HG02943 (cell line): ENCODE measurements around the gene VDR.
A peak's percentile ranks its signal among the peaks of the same experiment; 100 is the strongest.

Experiments
- ATAC-seq: cut with Tn5 transposase; IDR thresholded peaks from one replicate; pipeline ENCODE4 v1.9.1; 2021; ENCODE audit warnings: mild to moderate bottlenecking, low read depth, moderate library complexity; ENCODE audit not compliant: unreplicated experiment

Gene VDR

DNA sequence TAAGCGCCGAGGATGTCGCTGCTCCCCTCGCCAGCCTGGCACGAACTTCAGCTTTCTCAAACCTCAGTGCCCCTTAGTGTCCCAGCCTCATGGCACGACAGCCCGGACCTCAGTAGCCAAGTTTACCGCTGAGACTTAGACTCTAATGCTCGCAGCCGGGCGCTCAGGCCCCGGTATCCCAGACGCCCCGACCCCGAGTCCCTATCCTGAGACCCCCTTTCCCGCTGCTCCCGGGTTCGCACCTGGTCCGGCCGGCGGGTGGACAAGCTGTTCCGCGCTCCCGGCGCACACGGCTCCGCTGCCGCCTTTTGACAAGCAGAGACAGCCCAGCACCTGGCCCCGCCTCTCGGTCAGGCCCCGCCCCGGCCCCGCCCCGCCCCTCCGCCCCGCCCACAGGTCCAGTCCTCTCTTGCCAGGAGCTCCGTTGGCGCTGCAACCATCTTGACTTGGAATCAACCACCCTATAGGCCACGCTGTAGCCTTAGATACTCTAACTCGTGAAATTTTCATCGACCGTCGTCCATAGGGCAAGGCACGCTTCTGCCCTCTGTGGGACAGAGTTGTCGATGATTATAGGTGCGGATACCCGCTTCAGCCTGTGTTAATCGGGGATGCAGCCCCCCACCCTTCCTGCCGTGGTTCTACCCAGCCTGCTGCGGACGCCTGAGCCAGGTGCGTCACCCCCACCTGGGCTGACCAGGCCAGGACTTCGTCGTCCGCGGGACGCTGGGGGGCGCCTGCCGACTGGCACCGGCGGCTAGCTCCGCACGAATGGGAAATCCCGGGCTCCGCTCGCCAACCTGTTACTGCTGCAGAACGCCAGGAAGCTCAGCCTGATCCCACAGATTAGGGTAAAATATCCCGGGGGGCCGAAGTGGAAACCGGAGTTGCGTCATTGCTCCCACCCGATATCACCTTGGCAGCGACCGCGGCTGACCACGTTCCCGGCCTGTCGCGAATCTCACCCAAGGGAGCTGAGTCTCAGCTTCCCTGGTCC is at the start of gene VDR:
Gene VDR, minus strand, starts transcription at position 282 of the 997 bp plus-strand sequence. CDS start 25,881 bp downstream, outside the sequence.
- peak; percentile 64 for ATAC-seq

DNA sequence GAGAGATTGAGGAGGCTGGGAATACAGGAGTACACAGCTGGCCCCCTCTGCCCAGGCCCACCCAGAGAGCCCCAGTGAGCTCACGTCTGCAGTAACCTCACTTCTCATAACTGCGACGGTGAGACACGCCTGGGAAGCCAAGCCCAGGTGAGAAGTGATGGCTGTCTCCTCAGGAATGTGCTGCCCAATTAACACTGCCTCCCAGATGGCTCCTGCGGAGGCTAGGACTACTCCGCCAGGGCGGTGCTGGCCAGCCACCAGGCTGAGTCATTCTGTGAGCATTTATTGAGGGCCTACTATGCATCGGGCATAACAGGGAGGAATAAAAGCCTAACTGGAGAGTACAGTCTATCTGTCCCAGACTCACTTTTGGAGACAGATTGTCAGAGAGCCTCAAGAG is 49.3 kb upstream of the VDR start:
- no peak for ATAC-seq

DNA sequence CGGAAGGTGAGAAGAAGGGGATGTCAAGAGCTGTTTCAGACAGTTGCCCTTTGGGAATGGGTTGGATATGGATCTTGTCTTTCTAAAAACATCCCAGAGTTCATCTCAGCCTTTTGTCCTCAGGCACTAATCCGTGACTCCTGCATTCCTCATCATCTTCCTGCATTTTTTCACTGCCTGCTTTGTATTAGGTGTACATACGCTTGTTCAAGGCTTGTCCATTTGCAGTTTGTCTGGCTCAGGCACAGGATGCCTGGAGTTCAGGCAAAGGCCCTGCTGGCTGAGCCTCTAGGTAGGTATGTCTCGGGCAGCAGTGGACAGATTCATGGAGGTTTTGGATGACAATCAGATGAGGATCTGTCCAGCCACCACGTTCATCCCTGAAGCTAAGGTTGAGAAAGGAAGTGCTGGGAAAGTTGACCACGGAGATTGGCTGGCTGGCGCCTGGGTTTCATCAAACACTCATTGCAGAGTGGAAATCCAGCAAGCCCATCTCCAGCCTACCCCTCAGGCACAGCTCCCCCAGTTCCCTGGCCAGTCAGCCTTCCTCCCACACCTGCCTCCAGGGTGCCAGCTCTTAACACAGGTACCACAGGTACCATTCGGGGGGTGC is 46.2 kb upstream of the VDR start:
- ATAC-seq: no peak

DNA sequence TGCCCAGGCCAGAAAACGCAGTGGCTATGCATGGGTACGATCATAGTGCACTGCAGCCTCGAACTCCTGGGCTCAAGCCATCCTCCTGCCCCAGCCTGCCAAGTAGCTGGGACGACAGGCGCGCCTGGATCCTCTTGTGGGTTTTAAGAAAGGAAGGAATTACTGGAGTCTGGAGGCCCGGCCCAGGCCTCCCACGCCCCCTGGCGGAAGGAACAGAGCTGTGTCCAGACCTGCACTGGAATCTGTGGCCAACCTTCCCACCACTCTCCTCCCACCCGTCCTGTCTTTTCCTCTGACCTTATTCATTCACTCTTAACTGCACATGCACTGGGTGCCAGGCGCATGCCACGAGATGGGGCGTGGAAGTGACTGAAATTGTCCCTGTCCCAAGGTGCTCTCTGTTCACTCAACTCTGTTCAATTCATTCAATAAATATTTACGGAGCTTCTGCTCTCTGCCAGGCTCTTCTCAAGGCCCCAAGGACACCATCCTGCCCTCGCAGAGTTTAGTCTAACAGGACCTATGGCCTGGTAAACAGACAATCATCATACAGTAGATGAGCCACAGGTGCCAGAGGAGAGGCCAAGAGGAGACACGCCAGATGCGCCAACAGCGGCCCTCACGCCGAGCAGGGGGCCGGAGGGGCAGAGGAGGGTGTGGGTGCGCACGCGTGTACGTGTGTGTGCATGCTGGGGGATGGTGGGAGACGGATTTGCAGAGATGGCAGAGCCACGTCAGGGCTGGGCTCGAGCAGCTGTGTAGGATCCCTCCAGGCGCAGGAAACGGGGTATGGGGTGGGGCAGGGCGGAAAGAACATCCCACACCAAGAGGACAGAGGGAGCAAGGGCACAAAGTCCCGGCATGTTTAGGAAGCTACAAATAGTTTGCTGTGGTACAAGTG is 44.9 kb upstream of the VDR start:
- no peak for ATAC-seq

DNA sequence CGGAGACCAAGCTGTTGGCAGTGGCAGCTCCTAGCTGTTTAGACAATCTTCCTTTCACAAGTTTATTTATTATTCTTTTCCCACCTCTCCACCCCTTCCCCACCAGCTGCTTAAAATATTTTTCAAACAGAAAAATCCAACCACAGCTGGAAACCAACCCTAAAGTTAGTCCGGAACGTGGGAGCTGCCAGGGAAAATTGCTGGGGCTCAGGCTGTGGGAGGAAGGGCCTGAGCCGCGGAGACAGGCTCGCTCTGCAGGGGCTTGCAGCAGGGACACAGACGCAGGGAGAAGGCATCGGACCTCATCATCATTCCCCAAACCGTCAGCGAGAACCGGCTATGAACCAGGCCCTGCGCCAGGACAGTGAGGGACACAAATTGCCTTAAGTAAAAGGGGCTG is 42.5 kb upstream of the VDR start:
- no peak for ATAC-seq

DNA sequence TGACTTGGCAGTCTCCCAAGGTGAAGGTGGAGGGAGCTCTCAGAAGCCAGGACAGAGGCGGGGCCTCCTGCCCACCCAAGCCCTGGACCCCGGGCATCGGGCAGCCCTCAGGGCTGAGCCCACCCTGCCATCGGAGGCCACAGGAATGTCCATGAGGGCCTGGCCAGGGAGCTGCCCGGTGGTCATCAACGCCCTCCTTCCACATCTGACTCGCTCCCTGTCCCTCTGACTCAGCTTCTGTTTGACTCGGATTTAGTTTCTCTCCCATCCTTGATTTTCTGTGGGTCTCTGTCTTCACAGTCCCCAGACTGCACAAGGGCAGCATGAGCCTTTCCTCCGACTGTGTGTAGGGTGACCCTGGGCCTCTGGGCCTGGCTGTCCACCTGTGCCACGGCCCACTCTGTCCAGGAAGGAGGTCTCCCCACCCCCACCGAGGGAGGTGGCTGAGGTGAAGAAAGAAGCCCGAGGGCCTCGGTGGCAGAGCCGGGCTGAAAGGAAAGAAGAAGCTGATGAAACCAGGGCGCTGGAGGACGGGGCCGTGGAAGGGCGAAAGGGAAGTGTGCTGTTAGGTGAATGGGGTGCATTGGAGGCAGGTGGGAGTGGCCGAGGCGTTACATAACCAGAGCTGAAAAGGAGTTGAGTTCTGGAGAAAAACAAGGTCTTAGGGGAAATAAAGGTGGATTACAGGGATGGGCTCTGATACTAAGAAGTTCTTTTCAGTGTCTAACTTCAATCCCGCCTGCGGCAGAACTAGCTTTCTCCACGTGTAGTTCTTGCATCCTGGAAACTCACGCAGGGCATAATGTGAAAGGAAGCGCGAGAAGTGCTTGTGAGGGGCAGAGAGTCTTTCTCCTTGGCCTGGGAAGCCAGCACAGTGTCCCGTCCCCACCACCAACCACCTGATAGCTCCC is 41.9 kb upstream of the VDR start:
- no peak for ATAC-seq

DNA sequence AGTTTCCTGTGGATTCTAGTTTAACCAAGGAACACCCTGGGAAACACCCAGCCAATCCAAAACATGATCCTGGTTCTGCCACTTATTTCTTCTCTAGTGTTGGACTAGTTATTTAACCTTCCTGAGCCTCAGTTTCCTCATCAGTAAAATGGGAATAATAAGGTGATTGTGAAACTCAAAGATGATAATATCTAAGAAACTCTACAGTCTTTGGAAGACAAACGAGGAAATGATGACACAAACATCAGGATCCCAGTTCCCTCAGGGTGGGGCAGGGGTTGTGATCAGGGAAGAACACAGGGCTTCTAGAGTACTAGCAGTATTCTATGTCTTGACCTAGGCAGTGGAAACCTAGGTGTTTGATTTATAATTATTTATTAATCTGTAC is 40.5 kb upstream of the VDR start:
- no peak for ATAC-seq

DNA sequence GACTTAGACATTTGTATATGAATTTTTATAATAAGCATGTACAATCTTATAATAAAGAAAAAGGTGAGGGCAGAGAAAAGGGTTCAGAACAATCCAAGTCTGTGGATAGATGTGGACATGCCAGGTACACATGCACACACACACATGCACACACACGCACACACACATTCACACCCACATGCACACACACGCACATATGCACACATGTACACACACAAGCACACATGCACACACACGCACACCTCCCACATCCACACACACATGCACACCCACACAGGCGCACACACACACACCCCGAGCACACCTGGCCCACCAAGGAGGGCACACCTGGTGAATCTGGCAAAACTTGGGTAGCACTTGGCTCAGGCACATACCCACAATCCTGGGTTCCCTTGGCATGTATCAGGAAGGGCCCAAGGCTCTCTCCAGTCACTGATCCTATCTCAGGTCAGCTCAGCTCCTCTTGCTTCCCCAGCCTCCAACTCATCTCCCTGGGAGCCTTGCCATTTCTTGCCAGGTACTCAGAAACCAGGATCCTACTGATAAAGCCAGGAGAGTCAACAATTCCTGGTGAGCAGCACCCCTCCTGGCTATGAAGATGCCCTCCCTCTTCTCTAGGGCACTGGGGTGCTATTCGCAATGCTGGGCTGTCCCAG is 40.0 kb upstream of the VDR start:
- ATAC-seq: no peak

DNA sequence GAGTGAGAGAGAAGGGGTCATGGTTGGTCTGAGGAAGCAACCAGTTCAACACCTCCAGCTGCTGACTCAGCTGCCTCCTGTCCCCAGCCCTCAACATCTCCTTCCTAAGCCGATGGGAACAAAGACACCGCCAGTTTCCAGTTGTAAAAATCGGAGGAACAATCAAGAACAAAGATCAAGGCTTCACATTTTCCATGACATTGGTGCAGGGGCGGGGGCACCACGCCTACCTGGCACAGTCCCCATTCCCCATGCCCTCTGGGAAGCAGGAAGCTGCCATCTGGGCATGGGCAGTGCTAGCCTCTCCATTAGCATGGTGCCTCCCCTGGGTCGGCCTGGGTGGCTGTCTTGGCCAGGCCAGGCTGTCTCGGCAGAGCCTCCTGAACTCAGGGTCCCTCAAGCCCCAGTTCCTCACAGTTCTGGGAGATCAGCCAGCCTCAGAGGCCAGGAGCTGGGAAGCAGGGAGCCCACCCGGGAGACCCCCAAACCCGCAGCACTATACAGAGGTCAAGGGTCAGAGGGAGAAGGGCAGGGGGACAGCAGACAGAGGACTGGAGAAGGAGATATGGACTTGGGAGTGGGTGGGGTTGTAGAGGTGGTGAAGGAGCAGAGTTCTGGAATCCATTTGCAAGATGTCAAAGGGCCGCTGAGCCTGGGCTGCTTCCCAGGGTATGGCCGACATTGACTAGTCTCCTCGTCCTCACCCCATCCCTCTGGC is 39.0 kb upstream of the VDR start:
- no peak for ATAC-seq

DNA sequence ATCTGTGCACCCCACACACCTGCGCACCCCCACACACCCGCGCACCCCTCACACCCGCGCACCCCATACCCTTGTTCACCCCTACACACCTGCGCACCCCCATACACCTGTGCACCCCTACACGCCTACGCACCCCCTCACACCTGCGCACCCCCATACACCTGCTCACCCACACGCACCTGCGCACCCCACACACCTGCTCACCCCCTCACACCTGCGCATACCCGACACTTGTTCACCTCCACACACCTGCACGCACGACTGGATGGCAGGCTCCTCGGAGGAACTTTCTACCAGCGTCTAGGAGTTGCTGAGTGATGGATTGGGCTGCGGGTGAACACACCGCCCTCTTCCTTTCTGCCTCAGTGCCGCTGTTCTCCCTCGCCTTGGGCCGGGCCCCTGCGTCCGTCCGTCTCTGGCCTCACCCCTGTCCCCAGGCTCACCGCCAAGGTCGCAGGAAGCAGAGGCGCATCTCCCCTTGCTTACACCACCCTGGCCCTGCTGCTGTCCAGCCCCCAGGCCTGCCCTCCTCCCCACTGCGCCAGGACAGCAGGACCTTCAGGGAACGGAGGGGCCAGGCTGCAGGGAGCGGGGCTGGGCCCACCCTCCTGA is 37.9 kb upstream of the VDR start:
- no peak for ATAC-seq

DNA sequence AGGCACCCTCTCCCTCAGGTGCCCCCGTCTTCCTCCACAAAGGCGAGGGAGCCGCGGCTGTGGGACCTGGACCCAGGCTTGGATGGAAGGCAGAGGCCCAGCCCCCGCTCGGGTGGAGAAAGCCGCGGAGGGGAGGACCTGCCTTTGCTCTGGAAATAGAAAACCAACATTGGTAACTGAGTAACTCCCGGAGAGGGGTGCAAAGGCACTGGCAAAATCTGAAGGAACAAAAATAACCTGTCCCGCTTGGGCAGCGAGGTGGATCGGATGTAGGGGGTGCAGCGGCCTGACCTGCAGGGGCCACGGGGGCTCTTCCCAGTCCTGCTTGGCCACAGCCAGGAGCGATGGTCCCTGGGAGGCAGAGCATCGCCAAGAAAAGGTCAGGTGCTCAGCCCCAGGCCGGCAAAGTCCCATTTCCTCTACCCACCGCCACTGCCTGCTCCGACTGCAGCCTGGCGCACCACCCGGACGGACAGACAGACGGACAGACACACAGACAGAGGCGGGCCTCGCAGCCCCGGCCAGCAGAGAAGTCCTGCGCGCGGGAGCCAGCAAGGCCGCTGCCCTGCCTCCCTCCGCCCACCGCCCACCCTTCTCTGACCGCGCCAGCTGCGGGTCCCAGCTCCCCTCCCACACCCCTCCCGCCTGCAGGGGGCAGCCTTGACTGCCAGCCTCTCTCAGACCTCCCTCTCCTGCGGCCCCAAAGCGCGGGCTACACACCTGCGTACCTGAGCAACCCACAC is 37.2 kb upstream of the VDR start:
- no peak for ATAC-seq

DNA sequence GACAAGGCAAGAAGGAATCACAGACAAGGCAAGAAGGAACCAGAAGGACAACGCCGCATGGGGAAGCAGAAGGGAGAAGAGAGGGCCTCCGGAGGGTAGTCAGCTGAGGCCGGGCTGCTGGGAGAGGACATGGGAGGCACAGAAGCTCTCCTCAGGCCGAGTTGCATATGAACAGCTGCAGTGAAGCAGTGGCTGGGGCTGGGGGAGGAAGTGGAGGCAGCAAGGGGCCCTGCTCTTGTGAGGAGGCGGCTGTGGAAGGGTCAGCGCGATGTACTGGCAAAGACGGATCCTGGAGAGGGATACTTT is 36.6 kb upstream of the VDR start:
- ATAC-seq: no peak

DNA sequence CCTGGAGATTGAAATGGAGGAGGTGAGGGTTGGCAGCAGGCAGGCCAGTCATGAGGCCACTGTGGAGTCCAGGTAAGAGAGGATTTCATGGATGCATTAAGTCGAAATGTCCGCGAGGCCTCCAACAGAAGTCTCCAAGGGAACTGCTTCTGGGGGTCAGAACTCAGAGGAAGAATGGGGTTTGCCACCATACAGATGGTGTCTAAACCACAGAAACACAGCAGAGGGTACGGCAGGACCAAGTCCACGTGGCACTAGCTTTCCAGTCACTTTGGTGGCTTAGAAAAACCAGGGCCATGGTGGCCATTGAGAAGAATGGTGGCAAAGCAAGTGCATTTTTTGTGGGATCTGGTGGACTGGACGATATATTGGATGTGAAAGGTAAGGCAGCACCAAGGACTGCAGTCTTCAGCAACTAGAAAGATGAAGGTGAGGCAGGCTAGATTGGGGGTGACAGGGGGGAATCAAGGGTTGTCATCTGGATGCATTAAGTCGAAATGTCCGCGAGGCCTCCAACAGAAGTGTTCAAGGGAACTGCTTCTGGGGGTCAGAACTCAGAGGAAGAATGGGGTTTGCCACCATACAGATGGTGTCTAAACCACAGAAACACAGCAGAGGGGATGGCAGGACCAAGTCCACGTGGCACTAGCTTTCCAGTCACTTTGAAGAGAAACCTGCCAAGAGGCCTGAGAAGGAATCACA is 36.1 kb upstream of the VDR start:
- ATAC-seq: no peak

DNA sequence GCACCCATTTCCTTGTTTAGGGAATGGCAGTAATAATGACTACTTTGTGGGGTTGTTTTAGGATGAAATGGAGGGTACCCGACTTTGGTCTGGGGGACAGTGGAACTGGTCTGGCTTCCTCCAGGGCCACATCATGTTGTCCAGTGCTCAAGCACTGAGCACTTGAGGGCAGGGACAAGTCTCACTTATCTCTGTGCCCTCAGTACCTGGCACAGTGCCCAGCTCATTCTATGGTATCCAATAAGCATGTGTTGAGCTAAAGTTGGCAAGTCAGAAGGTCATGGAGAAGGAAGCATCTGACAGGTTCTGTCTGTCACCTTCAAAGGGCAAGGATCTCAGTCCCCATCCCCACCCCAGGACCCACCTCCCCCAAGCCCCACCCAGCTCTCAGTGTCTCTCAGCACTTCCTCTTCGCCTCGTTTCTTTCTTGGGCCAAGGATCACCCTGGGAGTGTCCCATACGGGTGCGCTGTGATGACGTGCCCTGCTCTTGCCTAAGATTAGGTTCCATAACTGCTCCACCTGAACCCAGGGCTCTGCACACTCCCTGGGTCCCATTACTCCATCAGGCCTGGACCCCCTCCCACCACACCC is 34.3 kb upstream of the VDR start:
- no peak for ATAC-seq

DNA sequence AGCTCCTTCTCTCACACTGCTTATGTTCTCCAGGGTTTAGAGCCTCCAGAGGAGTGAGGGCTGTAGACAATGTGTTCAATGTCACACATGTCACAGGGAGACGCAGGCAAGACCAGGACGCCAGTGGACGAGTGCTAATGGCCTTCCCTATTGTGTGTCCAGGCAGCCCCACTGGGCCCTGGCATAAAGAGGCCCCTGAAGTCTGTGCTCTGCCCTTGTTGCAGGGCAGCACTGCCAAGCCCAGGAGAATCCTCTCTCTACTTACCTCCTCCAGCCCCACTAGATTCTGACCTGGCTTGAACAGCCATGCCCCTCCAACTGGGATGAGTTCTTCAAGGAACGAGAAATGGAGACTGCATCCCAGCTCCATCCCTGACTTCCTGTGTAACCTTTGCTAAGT is 33.8 kb upstream of the VDR start:
- no peak for ATAC-seq

DNA sequence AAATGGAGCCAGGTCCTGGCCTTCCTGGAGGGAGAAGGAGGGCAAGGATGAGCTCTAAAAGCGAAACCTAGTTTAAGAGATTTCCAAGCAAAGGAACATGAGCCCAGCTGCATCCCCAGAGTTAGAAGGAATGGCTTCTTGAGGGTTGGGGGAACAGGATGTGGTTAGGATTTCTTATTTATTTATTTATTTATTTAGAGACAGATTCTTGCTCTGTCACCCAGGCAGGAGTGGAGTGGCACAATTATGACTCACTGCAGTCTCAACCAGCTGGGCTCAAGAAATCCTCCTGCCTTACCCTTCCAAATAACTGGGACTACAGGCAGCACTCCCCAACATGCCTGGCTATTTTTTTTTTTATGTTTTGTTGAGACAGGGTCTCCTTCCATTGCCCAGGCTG is 33.3 kb upstream of the VDR start:
- no peak for ATAC-seq

DNA sequence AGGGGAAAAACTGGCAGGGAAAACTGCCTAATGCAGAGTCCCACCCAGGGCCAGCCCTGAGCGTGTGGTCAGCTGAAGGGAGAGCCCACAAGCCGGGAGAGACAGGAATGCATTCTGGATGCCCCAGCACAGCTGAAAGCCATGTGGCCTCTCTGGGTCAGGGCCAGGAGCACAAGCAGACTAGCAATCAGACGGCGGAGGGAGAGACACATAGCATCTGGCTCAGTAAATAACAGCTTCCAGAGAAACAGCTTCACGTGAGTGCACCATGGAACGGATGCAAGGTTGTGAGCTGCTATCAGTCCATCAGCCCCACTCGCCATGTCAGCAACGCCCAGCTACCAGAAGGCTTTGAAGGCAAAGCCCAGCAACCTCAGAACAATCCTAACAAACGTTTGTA is 30.4 kb upstream of the VDR start:
- ATAC-seq: no peak
